NCI-H2227 (cell line): Measurements from ENCODE around the gene SUSD6.
A peak's percentile ranks its signal among the peaks of the same experiment; 100 is the strongest.

Experiments
- DNase-seq: peaks from one replicate; lab custom pipeline; 2025; ENCODE audit not compliant: unreplicated experiment; lab: John Stamatoyannopoulos, UW

SUSD6 gene

GRCh38 chr14:69611172-69612013 is at the start of gene SUSD6:
TSS of gene SUSD6 (plus strand) at chr14:69611596. CDS start at chr14:69658593, 46,997 bp downstream.
- peak; percentile 92 for DNase-seq

DNA sequence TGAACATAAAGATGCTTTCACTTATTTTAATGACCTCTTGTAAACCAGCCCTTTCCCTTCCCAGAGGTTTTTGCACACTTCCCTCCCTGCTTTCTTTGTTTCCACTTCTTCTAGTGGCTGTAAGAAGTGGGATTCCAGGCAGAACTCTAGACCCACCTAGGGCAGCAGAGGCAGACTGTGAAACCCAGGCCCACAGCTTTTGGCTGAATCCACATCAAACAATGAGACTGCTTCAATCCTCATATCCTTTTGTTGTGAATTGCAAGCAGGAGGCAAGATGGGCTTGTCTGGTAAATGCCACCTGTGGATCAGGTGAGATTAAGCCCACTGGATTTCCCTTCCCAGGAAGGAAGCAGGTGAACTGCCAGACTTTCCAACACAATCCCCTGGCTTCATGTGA is 49.5 kb upstream of the SUSD6 start:
- DNase-seq, result no peak

DNA sequence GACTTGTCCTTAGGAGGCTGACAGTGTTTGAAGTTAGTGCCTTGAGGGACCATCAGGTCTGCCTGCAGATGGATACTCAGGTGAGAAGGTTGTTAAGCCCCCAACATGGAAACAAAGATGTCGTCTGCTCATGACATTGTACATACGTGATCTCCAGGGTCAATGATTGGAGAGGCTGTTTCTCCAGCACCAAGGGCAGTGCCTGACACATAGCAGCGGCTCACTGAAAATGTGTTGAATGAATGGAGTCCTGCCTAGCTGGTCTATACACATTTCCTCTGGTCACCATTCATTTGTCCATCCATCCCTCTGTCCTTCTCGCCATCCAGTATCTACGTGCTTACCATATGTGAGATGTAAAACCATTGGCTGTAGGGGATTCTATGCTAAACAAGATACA is 43.8 kb upstream of the SUSD6 start:
- DNase-seq, result no peak

DNA sequence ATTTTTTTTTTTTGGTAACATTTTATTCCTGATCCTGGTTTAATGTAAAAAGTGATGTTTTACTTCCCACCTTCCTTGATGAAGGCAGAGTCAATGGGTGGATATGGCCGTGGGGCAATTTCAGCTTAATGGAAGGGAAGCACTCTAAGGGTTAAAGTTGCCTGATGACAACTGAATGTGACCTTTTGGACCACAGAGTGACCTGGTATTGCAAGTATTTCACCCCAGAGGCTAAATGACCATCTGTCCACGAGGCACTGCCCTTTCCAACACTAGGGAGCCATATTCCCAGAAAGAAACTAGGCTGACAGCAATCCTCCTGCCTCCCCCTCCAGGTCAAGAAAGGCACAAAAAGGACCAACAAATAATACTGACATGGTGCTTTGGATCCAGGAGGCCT is 41.5 kb upstream of the SUSD6 start:
- DNase-seq, result no peak

- no peak for DNase-seq
Measured at GRCh38 chr14:69570836-69571330, 40.5 kb upstream of the SUSD6 start.

- no peak for DNase-seq
Measured at GRCh38 chr14:69571449-69572029, 39.9 kb upstream of the SUSD6 start.

DNA sequence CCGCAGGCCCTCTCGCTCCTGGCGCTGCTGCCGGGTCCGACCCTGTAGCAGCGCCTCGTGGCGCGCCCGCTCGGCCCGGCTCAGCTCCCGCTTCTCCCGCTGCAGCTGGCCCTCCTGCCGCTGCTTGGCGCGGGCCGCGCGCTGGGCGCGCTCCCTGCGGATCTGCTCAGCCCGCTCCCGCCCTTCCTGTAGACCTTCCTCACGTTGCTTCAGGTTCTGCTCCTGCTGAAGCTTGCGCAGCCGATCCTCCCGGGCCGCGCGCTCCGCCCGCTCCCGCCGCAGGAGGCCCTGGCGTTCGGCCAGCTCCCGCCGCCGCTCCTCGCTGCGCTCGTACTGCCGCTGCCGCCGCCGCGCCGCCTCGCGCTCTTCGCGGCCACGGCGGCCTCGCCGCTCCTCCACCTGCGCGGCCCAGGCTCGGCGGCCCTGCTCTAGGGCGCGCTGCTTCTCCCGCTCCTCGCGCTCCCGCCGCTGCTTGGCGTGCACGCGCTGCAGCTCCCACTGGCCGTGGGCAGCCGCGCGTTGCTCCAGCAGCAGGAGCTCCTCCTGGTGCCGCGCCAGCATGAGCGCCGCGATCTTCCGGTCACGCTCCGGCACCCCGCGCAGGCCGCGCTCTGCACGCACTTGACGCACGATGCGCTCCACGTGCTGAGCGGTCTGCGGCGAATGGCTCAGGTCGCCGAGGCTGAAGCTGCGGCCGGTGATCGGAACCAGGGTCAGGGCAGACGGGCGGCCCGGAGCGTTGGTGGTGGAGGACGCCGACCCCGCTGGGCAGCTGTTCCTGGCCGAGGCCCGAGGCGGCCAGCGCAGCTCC is 39.2 kb upstream of the SUSD6 start:
- DNase-seq, result no peak

DNA sequence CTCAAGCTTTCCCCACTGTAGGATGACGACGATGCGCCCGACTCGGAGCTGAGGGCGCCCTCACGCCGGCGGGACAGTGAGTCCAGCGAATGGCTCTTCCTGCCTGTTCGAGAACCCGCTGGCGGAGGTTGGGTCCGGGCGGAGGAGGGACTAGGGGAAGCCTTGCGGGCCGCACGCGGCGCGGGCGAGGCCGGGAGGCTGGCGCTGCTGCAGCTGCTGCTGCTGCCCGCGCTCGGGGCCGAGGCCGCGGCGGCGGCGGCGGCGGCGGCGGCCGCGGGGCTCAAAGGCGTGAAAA is 38.6 kb upstream of the SUSD6 start:
- no peak for DNase-seq

- no peak for DNase-seq
Measured at GRCh38 chr14:69573205-69573830, 38.1 kb upstream of the SUSD6 start.

DNA sequence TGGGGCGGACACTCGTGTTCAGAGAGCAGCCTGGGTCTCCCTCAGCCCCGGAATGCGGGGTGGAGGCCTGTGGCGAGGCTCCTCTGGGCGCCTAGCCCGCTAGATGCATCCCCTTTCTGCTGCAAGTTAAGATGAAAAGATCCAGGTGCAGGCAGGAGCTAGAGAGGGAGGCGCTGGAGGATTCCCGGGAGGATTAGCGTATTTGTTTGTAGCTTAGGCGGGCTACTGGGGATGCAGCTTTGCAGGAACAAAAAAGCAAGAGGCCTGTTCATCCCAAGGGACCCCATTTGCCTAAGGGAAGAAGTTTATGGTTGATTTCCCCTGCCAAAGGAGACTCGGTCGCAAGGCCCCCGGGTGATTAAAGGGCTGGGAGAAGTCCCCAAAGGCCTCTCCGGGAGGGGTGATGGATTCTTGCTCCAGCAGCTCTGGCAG is 37.5 kb upstream of the SUSD6 start:
- DNase-seq, result peak; percentile 55

- DNase-seq, result peak; percentile 83
Measured at GRCh38 chr14:69574263-69574953, 37.0 kb upstream of the SUSD6 start, which contains the start of gene CCDC177. TSS of gene CCDC177 (minus strand) at chr14:69574871. CDS start at chr14:69573622, 1,249 bp downstream.

- no peak for DNase-seq
Measured at GRCh38 chr14:69574954-69575295, 36.5 kb upstream of the SUSD6 start.

DNA sequence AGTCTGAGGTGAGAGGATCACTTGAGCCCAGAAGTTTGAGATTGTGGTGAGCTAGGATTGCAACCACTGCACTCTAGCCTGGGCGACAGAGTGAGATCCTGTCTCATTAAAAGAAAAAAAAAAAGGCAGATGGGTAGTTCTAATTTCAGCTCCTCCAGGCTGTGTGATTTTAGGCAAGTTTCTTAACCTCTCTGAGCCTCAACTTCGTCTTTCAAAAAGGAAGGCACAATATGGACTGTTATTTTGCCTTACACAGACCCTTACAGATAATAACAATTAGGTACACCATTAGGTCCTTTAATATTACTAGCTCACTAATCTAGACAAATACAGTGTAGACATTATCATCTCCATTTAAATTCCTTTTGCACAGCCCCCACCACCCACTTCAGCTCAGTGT is 31.9 kb upstream of the SUSD6 start:
- no peak for DNase-seq

- DNase-seq, result peak; percentile 65
Measured at GRCh38 chr14:69580009-69580577, 31.3 kb upstream of the SUSD6 start.

GRCh38 chr14:69581316-69581935 is 30.0 kb upstream of the SUSD6 start:
- no peak for DNase-seq

DNA sequence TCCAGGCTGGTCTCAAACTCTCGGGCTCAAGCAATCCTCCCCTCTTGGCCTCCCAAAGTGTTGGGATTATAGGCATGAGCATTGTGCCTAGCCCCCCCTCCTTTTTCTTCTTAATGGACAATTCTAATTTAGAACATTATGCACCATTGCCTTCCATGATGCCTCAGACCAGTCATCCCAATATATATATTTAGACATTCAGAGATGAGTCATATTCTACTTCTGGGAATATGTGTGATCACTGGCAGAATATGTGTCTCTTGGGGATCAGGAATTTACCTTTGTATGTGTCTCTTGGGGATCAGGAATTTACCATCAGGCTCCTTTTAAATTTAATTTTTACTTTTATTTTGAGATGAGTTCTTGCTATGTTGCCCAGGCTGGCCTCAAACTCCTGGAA is 29.2 kb upstream of the SUSD6 start:
- DNase-seq, result no peak

- DNase-seq, result no peak
Measured at GRCh38 chr14:69582829-69583228, 28.6 kb upstream of the SUSD6 start.

- DNase-seq, result no peak
Measured at GRCh38 chr14:69584389-69584788, 27.0 kb upstream of the SUSD6 start.

DNA sequence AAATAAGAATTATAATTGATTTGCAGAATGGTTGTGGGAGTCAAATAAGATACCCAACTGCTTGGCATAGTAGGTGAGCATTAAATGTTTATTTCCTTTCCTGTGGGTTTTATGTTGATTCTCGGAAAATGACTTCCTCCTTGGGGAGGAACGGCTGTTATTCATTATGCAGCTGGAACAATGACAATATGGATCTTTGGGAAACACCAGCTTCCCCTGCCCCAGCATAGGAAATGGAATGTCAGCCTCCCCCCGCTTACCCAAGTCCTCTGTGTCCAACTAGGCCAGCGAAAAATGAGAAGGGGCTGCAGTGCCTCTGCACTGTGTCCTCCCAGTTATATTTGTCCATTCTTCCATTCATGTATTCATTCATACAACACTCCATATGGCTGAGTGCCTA is 25.0 kb upstream of the SUSD6 start:
- no peak for DNase-seq

DNA sequence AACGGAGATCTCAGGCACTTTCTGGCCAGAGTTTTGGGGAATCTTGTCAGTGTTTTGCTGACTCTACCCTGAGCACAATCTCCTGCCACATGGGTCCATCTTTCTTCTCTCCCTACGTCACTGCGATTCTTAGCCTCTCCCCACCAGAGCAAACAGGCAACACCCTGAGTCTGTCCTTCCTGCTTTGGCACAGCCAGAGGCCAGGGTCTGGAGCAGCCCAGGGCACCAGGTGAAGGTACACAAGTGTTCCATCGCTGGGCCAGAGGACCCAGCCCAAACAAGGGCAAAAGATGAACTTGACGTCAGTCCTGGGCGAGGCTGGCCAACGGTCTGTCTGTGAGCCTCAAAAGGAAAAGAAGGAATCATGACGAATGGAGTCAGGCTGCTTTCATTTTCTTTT is 24.0 kb upstream of the SUSD6 start:
- no peak for DNase-seq
